Measurements from ENCODE around the gene TMEM63A. TPM values are rescaled to one million over a fixed set of nuclear protein-coding genes. Genes with fewer than 3 reads are reported as not detected.
"Not testable (repeated sequence)": the region's sequence is repeated elsewhere in the genome, so short reads cannot be mapped to it uniquely, and the experiment has no call there.

The TMEM63A gene
- total and polyA plus RNA-seq, 10 donors = 15.0 to 143 (median 109) TPM

DNA sequence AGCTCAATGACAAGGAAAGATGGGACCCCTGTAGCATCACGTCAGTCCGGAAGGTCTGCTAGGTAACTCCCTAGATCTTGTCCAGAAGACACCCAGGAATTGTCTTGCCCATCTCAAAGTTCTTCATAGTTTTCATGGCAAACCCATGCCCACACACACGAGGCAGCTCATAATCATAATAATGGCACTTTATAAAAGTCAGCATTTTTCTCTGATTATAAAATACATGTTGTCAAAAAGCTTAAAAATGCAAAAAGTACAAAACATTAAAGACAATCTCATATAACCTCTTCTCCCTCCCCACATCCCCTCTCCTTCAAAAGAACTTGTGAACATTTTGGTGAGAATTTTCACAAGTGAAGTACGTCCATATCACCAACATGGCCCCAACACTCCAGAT lies 41.5 kb downstream of the TMEM63A start:
- Histone ChIP-seq H3K27ac (no peak overlapping the region), H3K4me3 (no peak overlapping the region), H3K27me3 (replicated peaks in 1 of 7) (no peaks in the 10 kb centered on the region), H3K9me3 (no peaks in the 10 kb centered on the region), H3K36me3 (peaks cover 0 to 67% (median 10%) of the 10 kb centered on the region in 6 donors), H3K4me1 (peaks cover 0 to 32% (median 2%) of the 10 kb centered on the region in 6 donors)
- no peak for DNase-seq
- intact Hi-C loops (cut with DNase I; ENCODE audit: low total_unique reads) = loop anchor here (10.0 kb wide), 1 partner anchor 64 kb away; no protein-coding TSS in a partner anchor
- no peak for TF ChIP-seq POLR2A (IDR thresholded peaks at IDR 0.05)
- TF ChIP-seq POLR2AphosphoS5 (IDR thresholded peaks at IDR 0.05) = no peak
- TF ChIP-seq, protein P1, sequence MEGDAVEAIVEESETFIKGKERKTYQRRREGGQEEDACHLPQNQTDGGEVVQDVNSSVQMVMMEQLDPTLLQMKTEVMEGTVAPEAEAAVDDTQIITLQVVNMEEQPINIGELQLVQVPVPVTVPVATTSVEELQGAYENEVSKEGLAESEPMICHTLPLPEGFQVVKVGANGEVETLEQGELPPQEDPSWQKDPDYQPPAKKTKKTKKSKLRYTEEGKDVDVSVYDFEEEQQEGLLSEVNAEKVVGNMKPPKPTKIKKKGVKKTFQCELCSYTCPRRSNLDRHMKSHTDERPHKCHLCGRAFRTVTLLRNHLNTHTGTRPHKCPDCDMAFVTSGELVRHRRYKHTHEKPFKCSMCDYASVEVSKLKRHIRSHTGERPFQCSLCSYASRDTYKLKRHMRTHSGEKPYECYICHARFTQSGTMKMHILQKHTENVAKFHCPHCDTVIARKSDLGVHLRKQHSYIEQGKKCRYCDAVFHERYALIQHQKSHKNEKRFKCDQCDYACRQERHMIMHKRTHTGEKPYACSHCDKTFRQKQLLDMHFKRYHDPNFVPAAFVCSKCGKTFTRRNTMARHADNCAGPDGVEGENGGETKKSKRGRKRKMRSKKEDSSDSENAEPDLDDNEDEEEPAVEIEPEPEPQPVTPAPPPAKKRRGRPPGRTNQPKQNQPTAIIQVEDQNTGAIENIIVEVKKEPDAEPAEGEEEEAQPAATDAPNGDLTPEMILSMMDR (IDR thresholded peaks at IDR 0.05 in 8 of 11, conservative IDR thresholded peaks at IDR 0.05 in 3 of 11) = no peak
- WGBS, 5 donors = 87 to 91% (median 89%) methylated on average over 4 of the region's 4 CpGs

DNA sequence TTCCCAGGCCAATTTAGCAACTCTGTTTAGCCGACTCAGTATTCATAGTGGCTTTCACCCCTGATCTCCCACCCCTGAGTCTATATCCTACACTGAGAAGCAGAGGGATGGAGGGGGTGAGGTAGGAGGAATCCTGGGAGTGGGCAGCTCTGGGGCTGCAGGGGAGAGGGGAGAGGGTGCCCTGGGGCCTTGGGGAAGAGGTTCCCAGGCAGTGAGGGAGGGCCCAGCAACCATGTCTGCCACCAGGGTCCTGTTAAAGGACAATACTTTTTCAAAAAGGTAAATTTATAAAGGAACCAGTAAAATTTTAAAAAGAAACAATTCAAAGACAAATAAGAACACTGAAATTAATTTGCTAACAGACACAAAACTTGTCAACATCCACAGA lies 42.0 kb downstream of the TMEM63A start:
- intact Hi-C loops (cut with DNase I; ENCODE audit: low total_unique reads) = loop anchor here (10.0 kb wide), 1 partner anchor 65 kb away; no protein-coding TSS in a partner anchor
- TF ChIP-seq, protein P1 (IDR thresholded peaks at IDR 0.05 in 8 of 11, conservative IDR thresholded peaks at IDR 0.05 in 3 of 11) = no peak
- no peak for TF ChIP-seq POLR2AphosphoS5 (IDR thresholded peaks at IDR 0.05)
- no peak for TF ChIP-seq POLR2A (IDR thresholded peaks at IDR 0.05)
- Histone ChIP-seq H3K27me3 (replicated peaks in 1 of 7) (no peaks in the 10 kb centered on the region), H3K27ac (no peak overlapping the region), H3K4me1 (peaks cover 0 to 30% (median 0%) of the 10 kb centered on the region in 6 donors), H3K36me3 (peaks cover 0 to 62% (median 8%) of the 10 kb centered on the region in 6 donors), H3K4me3 (no peak overlapping the region), H3K9me3 (no peaks in the 10 kb centered on the region)
- peak; percentile 41 for DNase-seq
- WGBS, 5 donors = 85 to 100% (median 95%) methylated on average over 1 of the region's 1 CpG

DNA sequence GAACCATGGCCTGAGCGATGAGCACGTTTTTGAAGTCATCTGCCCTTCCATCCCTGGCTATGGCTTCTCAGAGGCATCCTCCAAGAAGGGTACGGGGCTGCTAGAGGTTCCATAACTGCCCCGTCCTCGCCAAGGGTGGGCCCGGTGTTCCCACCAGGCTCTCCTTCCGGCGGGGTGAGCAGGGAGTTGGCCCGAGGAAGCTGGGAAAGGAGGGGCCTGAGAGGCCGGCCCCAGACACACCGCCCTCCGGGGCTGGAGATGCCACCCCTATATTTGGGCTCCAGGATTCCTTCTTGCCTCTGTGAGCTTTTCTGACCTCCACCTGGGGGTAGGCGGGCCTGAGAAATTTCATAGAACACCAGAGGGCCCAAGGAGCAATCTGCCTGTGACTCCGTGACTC lies 43.4 kb downstream of the TMEM63A start:
- intact Hi-C loops (cut with DNase I; ENCODE audit: low total_unique reads) = no loop called here
- no peaks in the 10 kb centered on the region for H3K9me3 ChIP-seq
- H3K4me3 ChIP-seq = no peak overlapping the region
- no peak for TF ChIP-seq POLR2A (IDR thresholded peaks at IDR 0.05)
- TF ChIP-seq, protein P1 (IDR thresholded peaks at IDR 0.05 in 8 of 11, conservative IDR thresholded peaks at IDR 0.05 in 3 of 11) = no peak
- peak in 2 of 3 donors; percentile 11 to 71 for TF ChIP-seq POLR2AphosphoS5 (IDR thresholded peaks at IDR 0.05)
- H3K36me3 ChIP-seq = peaks cover 0 to 48% (median 3%) of the 10 kb centered on the region in 6 donors
- H3K27me3 ChIP-seq (replicated peaks in 1 of 7) = no peaks in the 10 kb centered on the region
- H3K4me1 ChIP-seq = peaks cover 0 to 39% (median 0%) of the 10 kb centered on the region in 6 donors
- H3K27ac ChIP-seq = no peak overlapping the region
- no peak for DNase-seq
- 88 to 93% (median 91%) methylated on average over 8 to 14 of the region's 14 CpGs for WGBS, 5 donors

DNA sequence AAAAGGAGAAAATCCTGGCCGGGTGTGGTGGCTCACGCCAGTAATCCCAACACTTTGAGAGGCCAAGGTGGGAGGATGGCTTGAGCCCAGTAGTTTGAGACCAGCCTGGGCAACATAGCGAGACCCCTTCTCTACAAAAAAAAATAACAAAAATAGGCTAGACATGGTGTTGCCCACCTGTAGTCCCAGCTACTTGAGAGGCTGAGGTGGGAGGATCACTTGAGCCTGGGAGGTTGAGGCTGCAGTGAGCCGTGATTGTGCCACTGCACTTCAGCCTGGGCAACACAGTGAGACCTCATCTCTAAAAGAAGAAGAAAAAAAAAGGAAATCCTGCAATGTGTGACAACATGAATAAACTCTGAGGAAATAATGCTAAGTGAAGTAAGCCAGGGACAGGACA lies 45.9 kb downstream of the TMEM63A start:
- Histone ChIP-seq H3K36me3 (peaks cover 0 to 50% (median 5%) of the 10 kb centered on the region in 6 donors), H3K4me1 (peaks cover 0 to 23% (median 0%) of the 10 kb centered on the region in 6 donors)
- H3K9me3 ChIP-seq; H3K27ac ChIP-seq; H3K4me3 ChIP-seq; intact Hi-C loops (cut with DNase I; ENCODE audit: low total_unique reads); H3K27me3 ChIP-seq (replicated peaks in 1 of 7): not testable (repeated sequence)
- peak; percentile 7 for DNase-seq
- WGBS, 5 donors = 86 to 91% (median 91%) methylated on average over 4 of the region's 4 CpGs

Data from spleen (tissue), 11 donors.